Dermis microvascular lymphatic vessel endothelial cell (primary cell): ENCODE results near the gene TCEA3. TPM values are rescaled to one million over a fixed set of nuclear protein-coding genes. Genes with fewer than 3 reads are reported as not detected.

Experiments used
- DNase-seq, 2 donors: peaks; one replicate each; pipeline versions ENCODE4 v3.0.0 to v3.0.0-alpha.2; 2010; ENCODE audit warnings: low read depth in 2 of 2
- total RNA-seq: library from RNA; depleted of rRNA; stranded (reverse); fragments of >200 nt; gene quantifications from 2 replicates; pipeline ENCODE4 v1.2.1, GENCODE V29; 2014

Gene TCEA3
- total RNA-seq, 1 donor from 2014 or later, result 0.13 TPM

DNA sequence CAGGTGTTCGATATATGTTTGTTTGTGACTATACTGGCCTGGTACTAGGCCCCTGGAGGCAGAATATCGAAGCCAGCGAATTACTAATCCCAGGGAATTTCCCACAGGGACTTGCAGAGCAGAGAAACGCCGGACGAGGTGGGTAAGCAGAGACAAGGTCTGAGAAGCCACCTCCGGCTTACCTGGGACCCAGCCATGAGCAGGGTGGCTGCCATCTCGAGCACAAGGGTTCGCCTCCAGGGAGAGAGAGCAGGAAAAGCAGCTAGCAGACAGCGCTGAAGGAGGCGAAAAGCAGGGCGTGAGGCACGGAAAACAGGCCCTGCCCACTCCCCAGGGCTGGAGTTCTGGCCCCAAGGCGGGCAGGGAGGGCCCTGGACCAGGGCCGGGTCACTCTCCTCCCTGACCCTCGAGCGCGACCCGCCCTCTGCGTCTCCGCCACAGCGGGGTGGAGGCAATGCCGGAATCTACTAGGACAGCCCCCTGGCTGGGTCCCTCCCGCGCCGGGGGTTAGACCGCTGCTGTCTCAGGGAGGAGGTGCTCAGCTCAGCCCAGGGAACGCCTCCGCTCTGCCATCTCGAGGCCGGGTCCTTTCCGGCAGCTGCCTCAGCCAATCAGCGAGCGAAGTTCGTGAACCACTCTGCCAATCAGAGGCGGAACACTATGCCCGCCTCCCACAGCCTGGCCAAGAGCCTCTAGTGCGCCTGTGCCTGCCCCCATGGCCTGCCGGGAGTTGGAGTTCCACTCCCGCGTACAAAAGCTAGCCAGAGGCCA is 56.6 kb downstream of the TCEA3 start:
- peak; percentile 97 to 99 for DNase-seq

GRCh38 chr1:23367451-23367790 is 57.1 kb downstream of the TCEA3 start:
- DNase-seq, result no peak

GRCh38 chr1:23366598-23366997 is 58.0 kb downstream of the TCEA3 start:
- no peak for DNase-seq

GRCh38 chr1:23366146-23366545 is 58.4 kb downstream of the TCEA3 start:
- no peak for DNase-seq

DNA sequence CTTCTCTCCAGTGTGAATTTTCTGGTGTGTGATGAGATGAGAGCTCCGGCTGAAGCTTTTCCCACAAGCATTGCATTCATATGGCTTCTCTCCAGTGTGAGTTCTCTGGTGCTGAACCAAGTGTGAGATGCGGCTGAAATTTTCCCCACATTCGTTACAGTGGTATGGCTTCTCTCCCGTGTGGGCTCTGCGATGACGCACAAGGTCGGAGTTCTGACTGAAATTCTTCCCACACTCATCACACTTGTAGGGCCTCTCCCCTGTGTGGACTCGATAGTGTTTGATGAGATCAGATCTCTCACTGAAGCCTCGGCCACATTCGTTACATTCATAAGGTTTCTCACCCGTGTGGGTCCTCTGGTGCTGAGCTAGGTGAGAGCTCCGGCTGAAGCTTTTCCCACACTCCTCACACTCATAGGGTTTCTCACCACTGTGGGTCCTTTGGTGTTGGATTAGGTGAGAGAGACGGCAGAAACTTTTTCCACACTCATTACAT is 62.3 kb downstream of the TCEA3 start:
- DNase-seq, result no peak

- DNase-seq, result no peak
Observed at GRCh38 chr1:23358310-23358875, 66.2 kb downstream of the TCEA3 start.

GRCh38 chr1:23357138-23357908 is 67.2 kb downstream of the TCEA3 start:
- DNase-seq, result no peak

GRCh38 chr1:23356471-23357137 is 67.9 kb downstream of the TCEA3 start:
- DNase-seq, result no peak

DNA sequence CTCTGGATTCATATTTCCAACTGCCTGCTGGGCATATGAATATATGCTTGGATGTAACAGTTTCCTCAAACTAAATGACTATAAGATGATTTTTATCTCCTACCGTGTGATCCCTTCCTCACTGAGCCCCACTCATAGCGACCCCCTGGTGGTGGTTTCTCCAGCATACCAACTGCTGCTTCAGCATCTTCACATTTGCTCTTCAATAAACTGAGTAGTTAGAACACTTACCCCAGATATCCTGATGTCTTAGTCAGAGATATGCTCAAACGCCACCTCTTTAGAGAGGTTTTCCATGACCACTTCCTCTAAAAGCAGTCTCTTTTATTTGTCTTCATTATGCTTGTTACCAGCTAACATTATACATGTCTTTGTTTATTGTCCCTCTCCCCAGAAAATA is 70.3 kb downstream of the TCEA3 start:
- DNase-seq, result no peak

DNA sequence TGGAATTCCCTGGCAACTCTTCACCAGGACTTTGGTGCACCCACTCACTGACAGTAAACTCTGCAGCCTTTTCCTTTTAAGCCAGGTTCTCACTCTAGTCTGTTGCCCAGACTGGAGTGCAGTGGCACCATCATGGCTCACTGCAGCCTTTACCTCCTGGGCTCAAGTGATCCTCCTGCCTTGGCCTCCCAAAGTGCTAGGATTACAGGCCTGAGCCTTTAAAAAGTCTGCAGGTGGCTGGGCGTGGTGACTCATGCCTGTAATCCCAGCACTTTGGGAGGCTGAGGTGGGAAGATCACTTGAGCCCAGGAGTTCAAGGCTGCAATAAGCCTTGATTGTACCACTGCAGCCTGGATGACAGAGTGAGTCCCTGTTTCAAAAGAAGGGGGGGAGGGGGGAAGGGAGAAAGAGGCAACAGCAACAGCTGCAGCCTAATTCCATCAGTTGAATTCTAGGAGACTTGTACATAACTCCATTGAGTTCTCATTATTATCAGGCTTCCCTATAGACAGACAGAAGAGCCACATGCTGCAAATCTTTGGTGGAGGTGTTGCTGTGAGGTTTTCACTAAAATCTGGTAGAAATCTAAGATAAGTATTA is 72.4 kb downstream of the TCEA3 start:
- no peak for DNase-seq

DNA sequence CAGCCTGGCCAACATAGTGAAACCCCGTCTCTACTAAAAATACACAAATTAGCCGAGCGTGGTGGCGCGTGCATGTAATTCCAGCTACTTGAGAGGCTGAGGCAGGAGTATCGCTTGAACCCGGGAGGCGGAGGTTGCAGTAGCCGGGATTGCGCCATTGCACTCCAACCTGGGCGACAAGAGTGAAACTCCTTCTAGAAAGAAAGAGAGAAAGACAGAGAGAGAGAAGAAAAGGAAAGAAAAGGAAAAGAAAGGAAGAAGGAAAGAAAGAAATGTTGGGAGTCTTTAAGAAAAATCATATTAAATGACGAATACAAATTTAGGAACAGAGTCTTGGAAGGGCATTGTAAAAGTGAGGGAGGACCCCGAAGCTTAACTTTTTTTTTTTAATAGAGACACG is 78.6 kb downstream of the TCEA3 start:
- no peak for DNase-seq

GRCh38 chr1:23344987-23345472 is 79.5 kb downstream of the TCEA3 start:
- no peak for DNase-seq

DNA sequence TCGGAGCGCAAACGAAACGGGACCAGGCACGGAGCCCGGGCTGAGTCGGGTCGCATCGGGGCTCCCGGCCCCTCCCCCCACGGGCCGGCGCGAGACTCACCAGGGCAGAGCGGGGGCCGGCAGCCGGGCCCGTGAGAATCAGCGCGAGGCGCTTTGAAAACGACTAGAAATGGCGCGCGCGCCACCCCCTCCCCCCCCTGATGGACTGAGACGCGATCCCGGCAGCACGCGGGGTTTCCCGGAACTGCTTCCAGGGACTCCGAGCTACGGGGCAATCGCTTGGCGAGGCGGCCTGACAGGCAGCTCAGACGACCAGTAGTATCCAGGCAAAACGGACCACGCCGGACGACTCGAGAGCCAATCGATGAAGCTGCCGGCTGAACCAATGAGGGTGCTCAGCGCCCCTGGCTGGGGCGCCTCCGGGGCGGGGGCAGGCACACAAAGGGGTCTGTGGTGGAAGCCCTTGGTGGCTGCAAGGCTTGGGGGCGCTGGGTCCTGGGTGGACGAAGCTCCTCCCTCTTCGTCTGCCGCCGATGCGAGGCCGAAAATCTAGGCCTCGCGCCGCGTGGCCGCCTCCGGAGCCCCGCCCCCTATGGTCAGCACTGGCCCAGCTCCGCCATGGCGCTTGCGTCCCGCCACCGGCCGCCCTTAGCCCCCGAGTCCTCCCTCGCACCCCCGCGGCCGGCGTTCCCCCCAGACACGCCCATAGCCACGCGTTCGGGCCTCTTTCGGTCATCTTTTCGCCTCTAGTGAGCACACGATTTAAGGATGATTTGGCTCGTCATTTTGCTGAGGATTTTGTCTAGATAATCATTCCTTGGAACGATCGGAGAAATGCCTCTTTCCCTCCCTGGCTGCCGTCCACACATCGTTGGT is 80.2 kb downstream of the TCEA3 start, which contains the start of gene HNRNPR:
Gene HNRNPR, minus strand, starts transcription at position 174 of the 876 bp plus-strand sequence. CDS start 3,276 bp downstream, outside the sequence.
- peak; percentile 100 for DNase-seq

DNA sequence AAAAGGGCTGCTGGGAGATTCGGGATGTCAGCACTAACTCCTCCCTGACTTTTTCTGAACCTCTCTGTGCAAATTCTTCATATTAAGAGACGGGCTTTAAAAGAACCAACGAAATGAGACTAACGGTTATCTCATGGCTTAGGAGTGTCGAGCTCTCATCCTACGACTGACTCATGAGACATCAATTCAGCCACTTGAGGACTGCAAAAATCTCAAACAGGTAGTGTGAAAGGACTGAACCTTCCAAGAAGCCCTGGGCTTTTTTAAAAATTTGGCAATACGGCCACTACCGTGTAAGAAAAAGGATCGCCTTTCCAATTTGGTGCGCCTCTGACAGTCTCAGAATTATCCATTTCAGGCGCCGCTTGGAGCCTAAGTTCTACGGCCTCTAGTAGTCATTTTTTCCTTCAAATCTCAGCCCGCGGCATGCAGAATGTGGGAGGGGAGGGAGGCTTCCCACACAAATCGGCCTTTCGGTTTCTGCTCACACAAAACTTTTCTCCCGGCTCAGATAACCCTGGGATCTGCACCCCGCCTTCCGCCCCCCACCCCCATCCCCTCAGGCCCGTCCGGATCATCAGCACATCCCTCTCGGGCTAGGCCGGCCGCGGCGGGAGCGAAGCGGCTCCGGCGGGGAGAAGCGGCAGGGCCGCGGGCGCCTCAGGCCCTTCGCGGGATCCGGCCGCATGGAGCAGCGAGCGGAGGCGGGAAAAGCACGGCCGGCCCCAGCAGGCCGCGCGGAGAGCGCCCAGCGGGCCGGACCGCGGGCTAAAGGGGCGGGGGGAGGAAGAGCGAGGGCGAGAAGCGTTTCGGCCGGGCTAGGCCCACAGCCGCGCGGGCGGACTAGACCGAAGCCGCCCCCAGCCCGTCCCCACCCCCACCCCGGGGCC is 81.1 kb downstream of the TCEA3 start:
- DNase-seq, result peak in 1 of 2 donors; percentile 53

DNA sequence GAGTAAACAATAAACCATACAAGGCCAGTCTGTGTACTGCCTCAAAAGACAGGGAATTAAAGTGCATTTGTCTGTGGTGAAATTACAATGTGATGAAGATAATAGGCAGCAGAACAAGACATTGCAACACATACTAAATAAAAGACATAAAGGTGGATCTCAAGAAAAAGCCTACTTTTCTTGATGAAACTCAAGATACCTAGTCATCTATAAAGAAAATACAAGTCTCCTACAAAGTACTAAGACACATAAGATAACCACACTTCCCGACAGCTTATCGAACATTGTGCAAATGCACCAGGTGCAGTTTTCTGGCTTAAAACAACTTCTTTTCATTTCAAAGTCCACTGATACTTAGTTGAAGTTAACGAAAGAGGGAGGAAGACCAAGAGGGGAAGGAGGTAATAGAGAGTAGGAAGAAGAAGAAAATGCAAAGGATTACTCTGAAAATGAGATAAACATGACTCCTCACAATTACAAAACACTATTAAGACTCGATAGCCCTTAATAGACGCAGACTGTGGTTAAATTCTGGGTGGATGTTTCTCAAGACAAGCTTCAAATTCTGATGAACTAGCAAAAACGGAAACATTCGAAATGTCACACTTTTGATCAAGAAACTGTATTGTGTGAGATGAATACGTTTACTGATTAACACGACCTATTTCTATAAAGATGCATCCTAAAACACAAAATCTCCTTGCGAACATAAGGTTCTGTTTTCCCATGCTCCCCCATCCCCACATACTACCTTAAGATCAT is 82.4 kb downstream of the TCEA3 start:
- DNase-seq, result no peak

DNA sequence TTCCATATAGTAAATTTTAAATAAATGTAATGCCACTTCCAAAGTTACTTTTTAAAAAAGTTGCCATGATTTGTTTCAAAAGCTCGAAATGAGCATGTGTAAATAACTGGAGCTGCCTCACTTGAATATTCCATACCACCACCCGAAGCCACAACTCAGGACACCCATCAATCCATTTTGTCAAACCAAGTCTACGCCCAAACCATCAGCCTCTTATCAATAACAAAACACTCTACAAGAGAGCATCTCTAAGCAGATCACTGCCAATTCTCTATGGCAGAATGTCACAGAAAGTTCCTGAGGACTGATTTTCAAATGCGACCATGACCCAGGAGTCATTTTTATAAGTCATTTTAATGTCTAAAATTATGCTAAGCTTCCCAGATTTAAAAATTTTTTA is 84.9 kb downstream of the TCEA3 start:
- DNase-seq, result no peak

DNA sequence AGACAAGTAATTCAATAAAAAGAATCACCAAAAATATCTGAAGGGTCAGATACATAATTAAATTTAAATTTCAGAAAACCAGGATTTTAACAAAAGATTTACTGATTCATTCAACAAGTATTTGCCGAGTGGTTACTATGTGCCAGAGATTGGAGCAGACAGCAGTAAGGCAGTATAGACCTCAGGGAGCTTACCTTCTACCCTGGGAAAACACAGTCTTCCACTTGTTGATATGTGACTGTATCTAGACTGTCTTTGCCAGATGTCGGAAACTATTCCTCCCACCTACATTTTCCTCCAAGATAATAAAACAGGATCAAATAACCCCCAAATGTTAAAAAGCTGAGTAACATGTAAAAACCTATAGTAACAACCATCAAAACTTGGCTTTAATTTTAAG is 86.7 kb downstream of the TCEA3 start:
- DNase-seq, result no peak

GRCh38 chr1:23331713-23332112 is 92.8 kb downstream of the TCEA3 start:
- DNase-seq, result no peak
